ENCODE data around the gene PCCA.

The PCCA gene

DNA sequence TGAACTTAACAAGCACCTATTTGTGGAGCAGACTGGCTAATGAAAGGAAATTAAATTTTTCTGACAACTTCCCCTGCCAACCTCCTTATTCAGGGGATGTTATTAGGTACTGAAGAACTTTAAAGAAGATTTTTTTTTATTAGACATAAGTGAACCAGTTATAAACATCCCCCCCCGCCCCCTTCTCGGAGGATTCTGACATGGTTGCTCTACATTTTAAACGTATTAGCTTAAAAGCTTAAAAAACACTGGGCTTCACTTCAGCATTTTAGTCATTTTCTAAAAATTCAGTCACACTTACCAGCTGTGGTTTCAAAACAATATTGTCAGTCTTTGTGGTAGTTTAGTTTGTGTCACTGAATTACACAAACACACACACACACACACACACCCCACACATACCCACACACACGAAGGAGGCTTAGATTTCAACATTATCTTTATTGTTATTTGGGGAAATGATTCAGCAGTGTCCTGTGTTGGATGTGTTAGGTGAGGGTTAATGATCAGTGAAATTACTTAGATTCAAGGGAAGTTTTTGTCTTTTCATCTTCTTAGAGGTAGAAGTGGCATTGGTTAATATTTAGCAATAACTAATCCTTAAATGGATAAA lies 145.7 kb downstream of the PCCA start:
- TF ChIP-seq, protein P1, sequence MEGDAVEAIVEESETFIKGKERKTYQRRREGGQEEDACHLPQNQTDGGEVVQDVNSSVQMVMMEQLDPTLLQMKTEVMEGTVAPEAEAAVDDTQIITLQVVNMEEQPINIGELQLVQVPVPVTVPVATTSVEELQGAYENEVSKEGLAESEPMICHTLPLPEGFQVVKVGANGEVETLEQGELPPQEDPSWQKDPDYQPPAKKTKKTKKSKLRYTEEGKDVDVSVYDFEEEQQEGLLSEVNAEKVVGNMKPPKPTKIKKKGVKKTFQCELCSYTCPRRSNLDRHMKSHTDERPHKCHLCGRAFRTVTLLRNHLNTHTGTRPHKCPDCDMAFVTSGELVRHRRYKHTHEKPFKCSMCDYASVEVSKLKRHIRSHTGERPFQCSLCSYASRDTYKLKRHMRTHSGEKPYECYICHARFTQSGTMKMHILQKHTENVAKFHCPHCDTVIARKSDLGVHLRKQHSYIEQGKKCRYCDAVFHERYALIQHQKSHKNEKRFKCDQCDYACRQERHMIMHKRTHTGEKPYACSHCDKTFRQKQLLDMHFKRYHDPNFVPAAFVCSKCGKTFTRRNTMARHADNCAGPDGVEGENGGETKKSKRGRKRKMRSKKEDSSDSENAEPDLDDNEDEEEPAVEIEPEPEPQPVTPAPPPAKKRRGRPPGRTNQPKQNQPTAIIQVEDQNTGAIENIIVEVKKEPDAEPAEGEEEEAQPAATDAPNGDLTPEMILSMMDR (conservative IDR thresholded peaks at IDR 0.05; ENCODE audit: low read depth, low read length): no peak
- peak; percentile 49 for DNase-seq (ENCODE audit: low read depth)
- no peak overlapping the region for H3K4me3 ChIP-seq (ENCODE audit: low read depth, low read length)

DNA sequence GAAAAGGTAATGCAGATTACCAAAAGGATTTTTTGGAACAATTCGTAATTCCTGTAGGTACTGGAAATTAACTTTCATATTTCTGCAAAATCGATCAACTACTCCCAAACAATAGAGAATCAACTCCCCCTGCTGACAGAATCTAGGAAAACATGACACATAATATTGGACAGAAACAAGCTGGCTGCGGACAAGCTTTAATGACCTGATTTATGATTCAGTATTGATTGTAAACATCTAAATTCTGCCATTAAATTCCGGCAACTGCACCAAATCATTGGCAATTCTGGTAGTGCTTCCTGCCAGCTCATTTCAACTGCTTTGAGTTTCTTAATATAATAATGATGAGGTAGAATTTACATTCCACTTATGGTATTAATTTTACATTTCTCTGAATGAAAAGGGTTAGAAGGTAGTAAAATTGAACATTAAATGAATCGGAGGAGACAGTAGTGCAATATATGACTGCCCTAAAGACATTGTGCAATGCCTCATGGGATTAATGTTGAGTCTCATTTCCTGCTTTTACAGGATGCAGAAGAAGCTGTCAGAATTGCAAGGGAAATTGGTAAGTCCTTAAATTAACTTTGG lies 146.5 kb downstream of the PCCA start:
- peak; percentile 80 for DNase-seq (ENCODE audit: low read depth)
- no peak overlapping the region for H3K4me3 ChIP-seq (ENCODE audit: low read depth, low read length)
- TF ChIP-seq, protein P1 (conservative IDR thresholded peaks at IDR 0.05; ENCODE audit: low read depth, low read length): peak; percentile 63

DNA sequence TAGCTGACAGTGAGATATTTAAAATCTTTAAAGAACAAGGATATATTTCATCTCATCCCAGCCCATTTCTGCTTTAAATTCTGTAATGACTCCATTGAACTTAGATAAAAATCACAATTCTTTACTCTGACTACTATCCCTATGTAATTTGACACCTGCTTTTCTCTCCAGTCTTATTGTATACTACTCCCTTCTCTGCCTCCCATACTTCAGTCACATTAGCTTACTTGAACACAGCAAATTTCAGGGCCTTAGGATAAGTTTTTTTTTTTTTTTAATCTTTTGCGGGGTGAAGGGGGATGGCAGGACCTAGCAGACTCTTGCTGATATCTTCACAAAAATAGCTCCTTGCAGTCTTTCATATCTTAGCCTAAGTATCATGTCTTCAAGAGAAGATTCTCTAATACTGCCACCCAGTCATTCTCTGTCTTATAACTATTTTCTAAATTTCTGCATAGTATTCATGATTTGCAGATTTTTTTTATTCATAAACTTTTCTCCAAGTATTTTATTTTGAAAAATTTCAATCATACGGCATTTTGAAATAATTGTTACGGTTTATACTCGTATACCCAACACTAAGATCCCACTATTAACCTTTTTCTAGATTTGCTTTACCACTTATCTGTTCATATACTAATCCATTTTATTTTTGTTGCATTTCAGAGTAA lies 151.4 kb downstream of the PCCA start:
- H3K4me3 ChIP-seq (ENCODE audit: low read depth, low read length): no peak overlapping the region
- DNase-seq (ENCODE audit: low read depth): no peak
- TF ChIP-seq, protein P1 (conservative IDR thresholded peaks at IDR 0.05; ENCODE audit: low read depth, low read length): no peak

DNA sequence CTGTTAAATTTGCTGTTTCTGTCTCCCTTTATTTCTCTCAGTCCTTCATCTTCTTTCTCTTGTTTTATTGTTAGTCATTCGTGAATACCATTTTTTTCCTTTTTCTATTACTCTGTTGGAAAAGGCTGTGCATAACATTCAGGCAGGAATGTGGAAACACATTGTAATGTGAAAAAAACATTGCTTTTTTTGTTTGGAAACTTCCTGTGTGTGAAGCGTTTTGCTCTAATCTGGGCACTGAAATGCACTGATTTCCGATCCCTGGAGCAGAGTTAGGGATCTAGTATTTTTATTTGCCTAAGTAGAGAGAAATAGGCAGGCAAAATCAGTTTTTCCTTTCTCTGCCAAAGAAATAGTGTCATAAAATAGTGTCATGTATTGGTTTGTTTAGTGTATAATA lies 155.5 kb downstream of the PCCA start:
- DNase-seq (ENCODE audit: low read depth): peak; percentile 48
- H3K4me3 ChIP-seq (ENCODE audit: low read depth, low read length): no peak overlapping the region
- TF ChIP-seq, protein P1 (conservative IDR thresholded peaks at IDR 0.05; ENCODE audit: low read depth, low read length): no peak

DNA sequence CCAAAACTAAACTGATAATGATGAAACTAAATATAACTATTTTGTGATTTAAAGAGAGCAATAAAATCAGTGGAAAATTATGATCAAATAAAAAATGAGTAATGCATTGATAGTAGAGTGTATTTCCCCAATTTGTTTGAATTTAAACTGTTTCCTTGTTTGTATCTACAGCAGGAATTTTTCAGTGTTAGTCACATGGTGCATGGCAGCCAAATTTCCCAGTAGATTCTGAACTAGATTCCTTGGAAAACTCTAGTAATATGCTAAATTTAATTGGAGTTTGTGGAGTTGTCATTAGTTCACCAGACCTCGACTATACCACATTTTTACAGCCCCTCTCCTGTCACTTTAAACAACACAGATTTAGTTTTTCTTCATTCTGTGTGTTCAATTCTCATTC lies 156.2 kb downstream of the PCCA start:
- no peak overlapping the region for H3K4me3 ChIP-seq (ENCODE audit: low read depth, low read length)
- TF ChIP-seq, protein P1 (conservative IDR thresholded peaks at IDR 0.05; ENCODE audit: low read depth, low read length): no peak
- no peak for DNase-seq (ENCODE audit: low read depth)

DNA sequence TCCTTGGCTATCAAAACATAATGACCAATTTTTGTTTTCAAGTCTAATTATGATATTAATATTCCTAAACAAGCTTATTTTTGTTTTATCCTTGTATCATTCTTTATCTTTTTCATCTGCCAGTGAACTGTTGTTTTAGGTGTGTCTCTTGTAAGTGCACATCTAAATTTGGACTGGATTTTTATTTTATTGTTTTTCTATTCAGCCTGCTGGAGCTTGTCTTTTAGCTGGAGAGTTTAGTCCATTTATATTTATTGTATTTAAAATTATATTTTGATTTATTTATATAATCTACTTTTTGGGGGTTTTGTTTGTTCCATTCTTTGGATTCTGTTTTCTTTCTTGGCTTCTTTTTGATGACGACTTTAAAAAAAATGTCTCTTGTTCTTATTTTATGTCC lies 159.0 kb downstream of the PCCA start:
- no peak overlapping the region for H3K4me3 ChIP-seq (ENCODE audit: low read depth, low read length)
- TF ChIP-seq, protein P1 (conservative IDR thresholded peaks at IDR 0.05; ENCODE audit: low read depth, low read length): no peak
- no peak for DNase-seq (ENCODE audit: low read depth)
